Prostate gland (tissue), 2 donors: ENCODE results near the gene CHST8.

Experiments
- CTCF ChIP-seq, 4 experiments: fragments of 200-600 bp in 2 of 4; fragments of 450-650 bp in 2 of 4; sonication (generic) in 2 of 4; IDR thresholded peaks; 1 replicate in 3 of 4; 2 replicates in 1 of 4; pipeline ENCODE4 v1.5.1; 2016 to 2019; ENCODE audit warnings: antibody characterized with exemption in 4 of 4, mild to moderate bottlenecking in 2 of 4, moderate library complexity in 2 of 4
- POLR2AphosphoS5 ChIP-seq: sonication (generic); formaldehyde crosslinking; IDR thresholded peaks from one replicate; pipeline ENCODE4 v1.6.1; 2017; ENCODE audit warnings: antibody characterized with exemption

DNA sequence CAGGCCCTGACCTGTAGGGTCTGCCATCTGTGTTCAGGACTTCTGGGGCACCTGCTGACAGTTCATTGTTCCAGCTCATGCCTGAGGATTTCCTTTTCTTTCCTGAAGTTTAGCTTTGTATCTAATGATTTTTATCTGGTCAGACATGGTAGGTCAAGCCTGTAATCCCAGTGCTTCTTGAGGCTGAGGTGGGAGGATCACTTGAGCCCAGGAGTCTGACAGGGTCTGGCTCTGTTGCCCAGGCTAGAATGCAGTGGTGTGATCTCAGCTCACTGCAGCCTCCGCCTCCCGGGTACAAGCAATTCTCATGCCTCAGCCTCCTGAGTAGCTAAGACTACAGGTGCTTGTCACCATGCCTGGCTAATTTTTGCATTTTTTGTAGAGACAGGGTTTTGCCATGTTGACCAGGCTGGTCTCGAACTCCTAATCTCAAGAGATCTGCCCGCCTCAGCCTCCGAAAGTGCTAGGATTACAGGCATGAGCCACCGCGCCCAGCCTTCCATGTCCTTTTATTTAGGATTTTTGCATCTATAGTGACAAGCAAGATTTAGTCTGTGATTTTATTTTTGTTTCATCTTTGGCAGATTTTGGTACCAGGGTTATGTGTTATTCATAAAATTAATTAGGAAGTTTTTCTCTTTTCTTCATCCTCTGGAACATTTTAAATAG lies 33.2 kb downstream of the CHST8 start:
- TF ChIP-seq CTCF (IDR thresholded peaks at IDR 0.05) = no peak
- TF ChIP-seq POLR2AphosphoS5 = no peak
